PFSK-1 (cell line): ENCODE results near the gene EEFSEC.

Experiments
- FOXP2 ChIP-seq: optimal IDR thresholded peaks from 2 replicates; pipeline ENCODE3; 2011; ENCODE audit warnings: borderline replicate concordance, control low read depth, inconsistent platforms; ENCODE audit not compliant: insufficient read depth; ENCODE audit errors: extremely low read length, extremely low read depth
- POLR2AphosphoS5 ChIP-seq: IDR thresholded peaks from 2 replicates; pipeline ENCODE4 v1.6.1; 2012; ENCODE audit warnings: low read depth, mild to moderate bottlenecking, control low read depth, low read length, moderate library complexity
- SIN3A ChIP-seq: IDR thresholded peaks from 2 replicates; pipeline ENCODE4 v1.6.1; 2012; ENCODE audit warnings: mild to moderate bottlenecking, low read length, moderate library complexity, borderline replicate concordance; ENCODE audit not compliant: insufficient read depth
- TAF1 ChIP-seq: IDR thresholded peaks from 2 replicates; pipeline ENCODE4 v1.6.1; 2012; ENCODE audit warnings: low read length, control low read depth, borderline replicate concordance; ENCODE audit not compliant: insufficient read depth
- TF ChIP-seq, protein P1 (sequence below), 2 experiments: IDR thresholded peaks; 2 replicates each; pipeline versions ENCODE4 v1.6.1 to v1.8.0; 2011 to 2012; ENCODE audit warnings: low read depth in 2 of 2, low read length in 2 of 2, control low read depth in 1 of 2, inconsistent platforms in 1 of 2, mild to moderate bottlenecking in 1 of 2, moderate library complexity in 1 of 2; ENCODE audit not compliant: insufficient read depth in 1 of 2

EEFSEC gene

DNA sequence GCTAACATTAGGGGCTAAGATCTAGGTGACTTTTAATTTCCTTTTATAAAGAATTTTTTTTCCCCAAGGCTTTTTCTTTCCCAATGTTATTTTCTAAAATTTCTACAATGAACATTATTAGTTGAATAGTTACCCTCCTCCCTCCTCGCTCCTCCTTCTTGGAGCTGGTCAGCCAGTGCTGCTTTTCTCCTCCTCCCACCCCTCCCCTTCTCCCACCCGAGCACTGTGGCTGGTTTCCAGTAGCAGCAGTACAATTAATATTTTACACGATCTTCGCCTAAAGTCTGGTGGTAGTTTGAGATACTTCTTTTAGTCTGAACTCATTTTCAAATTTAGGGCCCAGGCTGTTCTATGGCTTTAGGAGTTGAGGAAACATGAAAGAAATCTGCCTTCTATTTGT, 41.6 kb downstream of the EEFSEC start:
- TF ChIP-seq, protein P1, sequence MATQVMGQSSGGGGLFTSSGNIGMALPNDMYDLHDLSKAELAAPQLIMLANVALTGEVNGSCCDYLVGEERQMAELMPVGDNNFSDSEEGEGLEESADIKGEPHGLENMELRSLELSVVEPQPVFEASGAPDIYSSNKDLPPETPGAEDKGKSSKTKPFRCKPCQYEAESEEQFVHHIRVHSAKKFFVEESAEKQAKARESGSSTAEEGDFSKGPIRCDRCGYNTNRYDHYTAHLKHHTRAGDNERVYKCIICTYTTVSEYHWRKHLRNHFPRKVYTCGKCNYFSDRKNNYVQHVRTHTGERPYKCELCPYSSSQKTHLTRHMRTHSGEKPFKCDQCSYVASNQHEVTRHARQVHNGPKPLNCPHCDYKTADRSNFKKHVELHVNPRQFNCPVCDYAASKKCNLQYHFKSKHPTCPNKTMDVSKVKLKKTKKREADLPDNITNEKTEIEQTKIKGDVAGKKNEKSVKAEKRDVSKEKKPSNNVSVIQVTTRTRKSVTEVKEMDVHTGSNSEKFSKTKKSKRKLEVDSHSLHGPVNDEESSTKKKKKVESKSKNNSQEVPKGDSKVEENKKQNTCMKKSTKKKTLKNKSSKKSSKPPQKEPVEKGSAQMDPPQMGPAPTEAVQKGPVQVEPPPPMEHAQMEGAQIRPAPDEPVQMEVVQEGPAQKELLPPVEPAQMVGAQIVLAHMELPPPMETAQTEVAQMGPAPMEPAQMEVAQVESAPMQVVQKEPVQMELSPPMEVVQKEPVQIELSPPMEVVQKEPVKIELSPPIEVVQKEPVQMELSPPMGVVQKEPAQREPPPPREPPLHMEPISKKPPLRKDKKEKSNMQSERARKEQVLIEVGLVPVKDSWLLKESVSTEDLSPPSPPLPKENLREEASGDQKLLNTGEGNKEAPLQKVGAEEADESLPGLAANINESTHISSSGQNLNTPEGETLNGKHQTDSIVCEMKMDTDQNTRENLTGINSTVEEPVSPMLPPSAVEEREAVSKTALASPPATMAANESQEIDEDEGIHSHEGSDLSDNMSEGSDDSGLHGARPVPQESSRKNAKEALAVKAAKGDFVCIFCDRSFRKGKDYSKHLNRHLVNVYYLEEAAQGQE (IDR thresholded peaks at IDR 0.05; ENCODE audit: insufficient read depth in 1 of 2, low read depth in 2 of 2, low read length in 2 of 2), result no peak
- TF ChIP-seq SIN3A (no peak), FOXP2 (no peak), POLR2AphosphoS5 (no peak), TAF1 (no peak)

DNA sequence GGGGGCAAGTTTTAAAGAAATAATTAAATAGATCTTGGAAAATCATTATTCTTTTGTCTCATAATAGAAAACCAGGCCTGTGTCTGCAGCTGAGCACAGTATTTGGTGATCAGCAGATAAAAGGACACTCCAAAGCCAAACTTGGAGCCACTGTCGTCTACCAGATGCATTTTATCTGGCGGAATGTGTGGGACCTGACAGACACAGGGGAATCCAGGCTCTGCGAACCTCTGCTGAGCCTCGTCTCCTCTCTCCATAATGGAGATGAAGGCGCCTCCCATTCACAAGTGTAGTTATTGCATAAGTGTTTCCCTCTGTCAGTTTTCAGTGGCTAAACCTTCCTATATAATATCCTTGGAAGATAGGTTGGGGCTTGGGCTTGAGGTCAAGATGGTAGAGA, 42.1 kb downstream of the EEFSEC start:
- TF ChIP-seq SIN3A (no peak), POLR2AphosphoS5 (no peak), FOXP2 (no peak)
- TF ChIP-seq, protein P1 (IDR thresholded peaks at IDR 0.05; ENCODE audit: insufficient read depth in 1 of 2, low read depth in 2 of 2, low read length in 2 of 2), result no peak

DNA sequence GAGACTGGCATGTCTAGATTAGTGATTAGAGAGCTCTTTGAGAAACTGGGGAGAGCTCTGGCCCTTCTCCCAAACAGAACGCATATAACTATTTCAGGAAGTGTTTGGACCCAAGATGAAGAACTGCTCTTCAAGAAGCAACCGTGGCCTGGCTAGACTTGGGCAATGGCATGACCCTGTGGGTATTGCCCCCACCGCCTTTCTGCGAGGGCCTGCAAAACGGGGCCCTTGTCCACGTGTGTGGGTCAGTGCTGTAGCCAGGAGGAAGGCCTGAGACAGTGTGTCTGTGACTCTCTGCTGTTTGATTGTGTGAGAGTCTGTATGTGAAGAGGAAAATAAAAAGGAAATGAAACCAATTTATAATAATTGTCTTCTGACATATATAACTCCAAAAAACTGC, 42.5 kb downstream of the EEFSEC start:
- TF ChIP-seq SIN3A, result no peak
- TF ChIP-seq, protein P1 (IDR thresholded peaks at IDR 0.05; ENCODE audit: insufficient read depth in 1 of 2, low read depth in 2 of 2, low read length in 2 of 2), result no peak
- no peak for TF ChIP-seq FOXP2
- no peak for TF ChIP-seq POLR2AphosphoS5
- no peak for TF ChIP-seq TAF1

DNA sequence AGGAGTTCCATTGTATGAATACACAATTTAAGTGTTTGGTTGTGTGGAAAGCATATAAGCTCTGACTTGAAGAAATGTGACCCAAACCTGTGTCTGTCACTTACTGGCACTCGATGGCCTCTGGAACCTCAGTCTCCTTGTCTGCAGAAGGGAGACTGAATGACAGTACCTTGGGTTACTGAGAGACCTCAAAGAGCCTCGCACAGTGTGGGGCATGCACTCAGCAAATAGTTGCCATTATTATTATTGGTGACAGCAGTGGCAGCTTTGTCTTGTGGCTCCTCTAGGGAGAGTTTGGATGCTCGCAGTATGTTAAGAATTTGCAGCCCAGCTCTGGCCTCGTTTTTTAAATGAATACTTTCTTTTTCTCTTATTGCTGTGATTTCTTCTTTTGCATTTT, 43.4 kb downstream of the EEFSEC start:
- no peak for TF ChIP-seq FOXP2
- no peak for TF ChIP-seq TAF1
- TF ChIP-seq, protein P1 (IDR thresholded peaks at IDR 0.05; ENCODE audit: insufficient read depth in 1 of 2, low read depth in 2 of 2, low read length in 2 of 2), result no peak
- no peak for TF ChIP-seq SIN3A
- TF ChIP-seq POLR2AphosphoS5, result no peak

DNA sequence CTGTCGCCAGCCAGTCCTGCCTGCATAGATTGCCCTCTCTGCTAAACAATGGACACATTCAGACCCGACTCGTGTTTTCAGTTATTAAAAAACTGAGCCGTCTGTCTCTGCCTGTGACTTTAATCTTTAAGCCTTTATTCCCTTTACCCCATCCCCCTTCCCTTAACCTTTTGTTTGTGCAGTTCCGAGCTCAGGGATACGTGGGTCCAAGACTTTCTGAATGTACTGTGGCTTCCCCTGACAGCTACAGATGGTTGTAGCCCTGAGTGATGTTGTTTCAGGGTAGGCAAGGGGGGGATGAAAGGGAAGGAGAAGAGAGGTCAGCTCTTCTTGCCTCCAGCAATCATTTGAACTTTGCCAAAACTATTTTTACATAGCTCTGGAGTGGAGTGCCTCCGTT, 44.6 kb downstream of the EEFSEC start:
- no peak for TF ChIP-seq FOXP2
- TF ChIP-seq SIN3A, result no peak
- no peak for TF ChIP-seq POLR2AphosphoS5
- TF ChIP-seq, protein P1 (IDR thresholded peaks at IDR 0.05; ENCODE audit: insufficient read depth in 1 of 2, low read depth in 2 of 2, low read length in 2 of 2), result no peak
- TF ChIP-seq TAF1, result no peak
